OCI-M1 (cell line): ENCODE data around the gene PCDH8.
"Not testable (repeated sequence)": the region's sequence is repeated elsewhere in the genome, so short reads cannot be mapped to it uniquely, and the experiment has no call there.

Experiments used
- DNase-seq: peaks from one replicate; lab custom pipeline; 2025; lab: John Stamatoyannopoulos, UW

Gene PCDH8

GRCh38 chr13:52850396-52851136, 2.1 kb upstream of the PCDH8 start:
- DNase-seq = peak; percentile 7

GRCh38 chr13:52850072-52850395, 1.6 kb upstream of the PCDH8 start:
- no peak for DNase-seq

GRCh38 chr13:52849291-52850071, 1.0 kb upstream of the PCDH8 start:
- DNase-seq = no peak

DNA sequence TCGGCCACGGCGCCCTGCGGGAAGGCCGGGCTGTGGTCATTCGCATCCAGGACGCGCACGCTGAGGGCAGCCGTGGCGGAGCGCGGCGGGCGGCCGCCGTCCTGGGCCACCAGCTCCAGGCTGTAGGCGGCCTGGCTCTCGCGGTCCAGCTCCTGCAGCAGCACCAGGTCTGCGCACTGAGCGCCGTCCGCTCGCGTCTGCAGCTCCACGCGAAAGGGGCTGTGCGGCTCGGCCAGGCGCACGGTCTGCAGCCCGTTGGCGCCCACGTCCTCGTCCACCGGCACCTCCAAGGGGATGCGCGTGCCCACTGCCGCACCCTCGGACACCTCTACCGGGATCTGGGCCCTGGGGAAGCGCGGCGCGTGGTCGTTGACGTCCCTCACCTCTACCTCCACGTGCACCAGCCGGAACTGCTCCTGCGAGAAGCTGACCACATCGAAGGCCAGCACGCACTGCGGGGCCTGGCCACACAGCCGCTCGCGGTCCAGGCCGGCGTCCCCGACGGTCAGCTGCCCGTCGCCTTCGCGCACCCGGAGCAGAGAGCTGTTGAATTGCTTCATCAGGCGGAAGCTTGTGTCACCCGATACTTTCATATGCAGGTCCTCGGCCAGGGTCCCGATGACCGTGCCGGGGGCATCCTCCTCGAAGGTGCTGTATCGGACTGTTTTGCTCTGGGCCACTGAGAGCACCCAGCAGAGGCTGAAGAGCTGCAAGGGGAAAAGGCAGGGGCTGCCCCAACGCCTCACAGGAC, 583 bp downstream of the PCDH8 start:
- DNase-seq = no peak

- no peak for DNase-seq
These were observed 1.1 kb downstream of the PCDH8 start for GRCh38 chr13:52847322-52847681.

DNA sequence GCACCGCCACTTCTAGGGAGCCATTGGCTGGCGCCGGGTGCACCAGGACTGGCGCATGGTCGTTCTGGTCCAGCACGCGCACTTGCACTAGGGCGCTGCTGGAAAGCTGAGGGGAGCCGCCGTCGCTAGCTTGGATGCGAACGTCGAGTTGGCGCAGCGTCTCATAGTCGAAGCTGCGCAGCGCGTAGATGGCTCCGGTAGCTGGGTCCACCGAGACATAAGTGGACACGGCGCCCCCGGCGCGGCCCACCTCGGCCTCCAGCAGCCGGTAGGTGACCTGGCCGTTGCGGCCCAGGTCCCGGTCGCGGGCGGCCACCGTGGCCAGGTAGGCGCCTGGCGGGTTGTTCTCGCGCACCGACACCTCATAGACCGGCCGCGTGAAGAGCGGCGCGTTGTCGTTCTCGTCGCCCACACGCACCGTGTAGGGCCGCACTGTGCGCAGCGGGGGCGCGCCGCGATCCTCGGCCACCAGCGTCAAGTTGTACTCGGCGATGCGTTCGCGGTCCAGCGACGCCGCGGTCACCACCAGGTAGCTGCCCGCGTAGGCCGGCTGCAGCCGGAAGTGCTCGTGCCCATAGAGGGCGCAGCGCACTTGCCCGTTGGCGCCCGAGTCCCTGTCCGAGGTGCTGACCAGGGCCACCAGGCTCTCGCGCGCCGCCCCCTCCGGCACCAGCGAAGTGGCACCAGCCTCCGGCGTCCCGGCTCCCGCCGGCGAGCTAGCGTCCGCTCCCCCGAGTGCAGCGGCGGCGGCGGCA, 1.7 kb downstream of the PCDH8 start:
- no peak for DNase-seq

GRCh38 chr13:52845766-52846566, 2.5 kb downstream of the PCDH8 start:
- no peak for DNase-seq

DNA sequence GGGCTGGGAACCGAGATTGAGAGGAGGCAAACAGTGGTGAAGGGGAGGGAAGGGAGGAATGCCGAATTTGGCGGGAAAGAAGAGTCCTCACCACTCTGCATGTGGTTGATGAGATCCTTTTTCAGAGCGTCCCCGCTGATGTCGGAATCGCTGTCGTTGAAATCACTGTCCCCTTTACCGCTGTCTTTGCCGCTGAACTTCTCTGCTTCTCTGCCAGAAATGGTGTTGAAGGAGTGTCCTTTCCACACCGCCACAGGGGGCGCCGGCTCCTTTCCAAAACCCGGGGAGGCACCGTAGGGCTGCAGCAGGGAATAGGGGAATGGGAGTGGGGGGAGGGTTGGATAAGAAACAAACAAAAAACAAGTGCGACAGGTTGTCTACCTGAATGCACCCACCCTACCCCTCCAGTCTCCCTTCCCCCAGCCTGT, 3.1 kb downstream of the PCDH8 start:
- no peak for DNase-seq

- no peak for DNase-seq
These were observed 3.6 kb downstream of the PCDH8 start for GRCh38 chr13:52844836-52845235.

GRCh38 chr13:52842441-52842840, 6.0 kb downstream of the PCDH8 start:
- no peak for DNase-seq

- no peak for DNase-seq
These were observed 8.4 kb downstream of the PCDH8 start for GRCh38 chr13:52840066-52840465.

GRCh38 chr13:52838433-52839107, 9.9 kb downstream of the PCDH8 start:
- peak; percentile 53 for DNase-seq

DNA sequence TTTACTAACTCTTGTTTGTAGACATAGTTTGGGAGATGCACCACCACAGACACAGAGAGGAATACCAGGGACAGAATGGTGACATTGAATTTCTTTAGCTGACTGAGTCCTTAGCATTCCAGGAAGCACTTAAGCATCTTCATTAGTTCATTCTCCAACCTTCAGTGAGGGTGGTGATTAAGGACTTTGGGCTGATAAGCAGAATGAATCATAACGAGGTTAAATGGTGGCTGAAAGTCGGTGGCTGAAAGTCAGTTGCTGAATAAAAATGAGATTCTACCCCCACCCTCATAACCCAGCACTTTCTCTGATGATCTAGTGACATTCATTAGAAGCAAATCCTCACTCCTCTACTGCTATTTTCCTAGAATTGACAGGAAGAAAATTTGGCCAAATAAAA, 10.6 kb downstream of the PCDH8 start:
- no peak for DNase-seq

DNA sequence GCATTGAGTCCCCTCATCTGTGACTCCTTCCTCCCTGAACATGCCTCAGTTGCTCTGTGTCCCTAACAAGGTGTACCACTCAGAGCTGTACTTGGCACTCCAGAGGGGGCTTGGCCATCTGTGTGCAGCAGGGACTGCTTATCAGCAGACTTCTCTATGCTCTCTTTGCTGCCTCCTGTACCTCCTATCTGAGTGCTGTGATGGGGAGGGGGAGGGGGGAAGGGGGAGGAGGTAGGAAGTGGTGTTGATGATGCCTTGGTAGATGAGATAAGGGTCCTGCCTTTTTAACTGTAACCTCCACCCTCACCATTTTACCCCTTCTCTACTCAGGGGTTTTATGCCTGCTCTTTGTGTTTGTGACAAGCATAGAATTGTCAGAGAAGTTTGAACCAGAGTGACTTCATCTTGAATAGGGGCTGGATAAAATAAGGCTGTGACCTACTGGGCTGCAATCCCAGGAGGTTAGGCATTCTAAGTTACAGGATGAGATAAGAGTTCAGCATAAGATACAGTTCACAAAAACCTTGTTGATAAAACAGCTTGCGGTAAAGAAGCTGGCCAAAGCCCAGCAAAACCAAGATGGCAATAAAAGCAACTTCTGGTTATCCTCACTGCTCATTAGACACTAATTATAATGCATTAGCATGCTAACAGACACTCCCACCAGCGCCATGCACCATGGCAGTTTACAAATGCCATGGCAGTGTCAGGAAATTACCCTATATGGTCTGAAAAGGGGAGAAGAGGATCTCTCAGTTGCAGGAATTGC, 13.2 kb downstream of the PCDH8 start:
- peak; percentile 56 for DNase-seq

GRCh38 chr13:52833296-52833875, 15.1 kb downstream of the PCDH8 start:
- DNase-seq = no peak

GRCh38 chr13:52832313-52832712, 16.1 kb downstream of the PCDH8 start:
- no peak for DNase-seq

DNA sequence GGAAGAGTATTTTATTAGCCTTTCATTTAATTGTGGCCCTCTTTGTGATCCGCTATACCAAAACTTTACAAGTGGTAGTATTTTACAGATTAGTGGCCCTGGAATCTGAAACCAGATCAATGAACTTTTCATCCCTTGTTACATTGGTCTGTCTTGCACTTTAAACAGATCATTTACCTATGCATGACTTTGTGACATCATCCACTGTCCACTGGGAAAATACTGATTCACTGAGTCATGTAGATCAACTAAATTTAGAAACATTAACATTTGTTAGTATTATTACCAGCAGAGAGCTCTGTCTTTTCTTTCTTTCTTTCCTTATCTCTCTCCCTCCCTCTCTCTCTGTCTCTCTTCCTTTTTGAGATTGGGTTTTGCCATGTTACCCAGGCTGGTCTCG, 17.5 kb downstream of the PCDH8 start:
- no peak for DNase-seq

- no peak for DNase-seq
These were observed 20.6 kb downstream of the PCDH8 start for GRCh38 chr13:52827839-52828238.

DNA sequence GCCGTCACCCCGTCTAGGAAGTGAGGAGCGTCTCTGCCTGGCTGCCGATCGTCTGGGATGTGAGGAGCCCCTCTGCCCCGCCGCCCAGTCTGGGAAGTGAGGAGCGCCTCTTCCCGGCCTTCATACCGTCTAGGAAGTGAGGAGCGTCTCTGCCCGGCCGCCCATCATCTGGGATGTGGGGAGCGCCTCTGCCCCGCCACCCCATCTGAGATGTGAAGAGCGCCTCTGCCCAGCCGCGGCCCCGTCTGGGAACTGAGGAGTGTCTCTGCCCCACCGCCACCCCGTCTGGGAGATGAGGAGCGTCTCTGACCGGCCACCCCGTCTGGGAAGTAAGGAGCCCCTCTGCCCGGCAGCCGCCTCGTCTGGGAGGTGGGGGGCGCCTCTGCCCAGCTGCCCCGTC, 30.6 kb downstream of the PCDH8 start:
- DNase-seq = not testable (repeated sequence)

- no peak for DNase-seq
These were observed 33.1 kb downstream of the PCDH8 start for GRCh38 chr13:52815330-52815729.
